AG09319 (cell line): Measurements from ENCODE around the gene CDH4.

ENCODE experiments used
- DNase-seq: peaks from one replicate; pipeline ENCODE4 v3.0.0-alpha.2; 2010; ENCODE audit warnings: low read depth; ENCODE audit errors: extremely low read depth
- CTCF ChIP-seq: IDR thresholded peaks from 2 replicates; pipeline ENCODE4 v1.5.1; 2011; ENCODE audit warnings: low read depth, mild to moderate bottlenecking, inconsistent platforms, low read length, moderate library complexity

The CDH4 gene

DNA sequence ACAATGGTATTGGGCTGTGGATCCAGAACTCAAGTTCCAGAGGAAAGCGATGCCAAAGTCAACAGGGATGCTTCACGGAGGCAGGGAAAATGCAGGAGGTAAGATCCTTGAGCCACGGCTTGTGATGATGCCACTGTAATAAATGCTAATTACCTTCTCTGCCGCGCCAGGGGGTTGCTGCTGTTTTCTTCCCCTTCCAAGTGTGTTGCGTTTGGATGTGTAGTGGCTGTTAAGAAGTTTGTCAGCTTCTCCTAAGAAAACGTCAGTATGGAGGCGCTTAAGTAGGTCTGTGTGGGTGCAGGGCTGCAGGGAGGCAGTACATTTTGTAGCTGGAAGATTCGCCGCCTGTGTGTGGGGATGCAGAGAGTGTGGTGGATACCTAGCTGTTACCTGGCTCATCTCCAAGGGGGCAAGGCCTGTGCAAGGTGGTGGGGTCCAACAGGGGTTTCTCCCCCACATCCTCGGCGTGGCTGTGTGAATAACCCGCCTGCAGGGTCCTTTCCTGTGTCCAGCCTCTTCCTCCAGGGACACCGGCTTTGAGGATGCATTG is 318.7 kb downstream of the CDH4 start:
- no peak for TF ChIP-seq CTCF

DNA sequence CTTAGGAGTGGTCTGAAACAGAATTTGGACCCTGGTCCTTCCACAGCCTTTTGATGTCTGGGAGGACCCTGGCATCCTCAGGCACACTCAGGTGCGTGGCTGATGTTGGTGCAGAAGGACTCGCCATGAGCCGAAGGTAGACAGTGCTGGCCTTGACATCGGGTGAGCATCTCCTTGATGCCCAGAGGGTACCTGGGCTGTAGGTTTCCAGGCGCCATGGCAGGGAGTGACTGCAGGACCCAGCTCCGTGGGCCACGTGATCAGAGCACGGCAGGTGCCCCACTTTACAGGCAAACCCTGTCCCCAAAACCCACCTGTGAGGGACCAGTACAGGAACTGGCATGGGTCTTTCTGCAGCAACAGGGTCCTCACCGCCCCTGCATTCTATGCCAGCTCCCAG is 319.2 kb downstream of the CDH4 start:
- TF ChIP-seq CTCF, result no peak
- DNase-seq, result no peak

More for the DNA sequence above, 318.7 kb downstream of the CDH4 start:
- no peak for DNase-seq

- no peak for DNase-seq
- TF ChIP-seq CTCF, result no peak
Observed at GRCh38 chr20:61571916-61572711, 320.1 kb downstream of the CDH4 start.

GRCh38 chr20:61572789-61573188 is 320.7 kb downstream of the CDH4 start:
- no peak for DNase-seq
- no peak for TF ChIP-seq CTCF

- no peak for DNase-seq
- TF ChIP-seq CTCF, result no peak
Observed at GRCh38 chr20:61573415-61574305, 321.6 kb downstream of the CDH4 start.

DNA sequence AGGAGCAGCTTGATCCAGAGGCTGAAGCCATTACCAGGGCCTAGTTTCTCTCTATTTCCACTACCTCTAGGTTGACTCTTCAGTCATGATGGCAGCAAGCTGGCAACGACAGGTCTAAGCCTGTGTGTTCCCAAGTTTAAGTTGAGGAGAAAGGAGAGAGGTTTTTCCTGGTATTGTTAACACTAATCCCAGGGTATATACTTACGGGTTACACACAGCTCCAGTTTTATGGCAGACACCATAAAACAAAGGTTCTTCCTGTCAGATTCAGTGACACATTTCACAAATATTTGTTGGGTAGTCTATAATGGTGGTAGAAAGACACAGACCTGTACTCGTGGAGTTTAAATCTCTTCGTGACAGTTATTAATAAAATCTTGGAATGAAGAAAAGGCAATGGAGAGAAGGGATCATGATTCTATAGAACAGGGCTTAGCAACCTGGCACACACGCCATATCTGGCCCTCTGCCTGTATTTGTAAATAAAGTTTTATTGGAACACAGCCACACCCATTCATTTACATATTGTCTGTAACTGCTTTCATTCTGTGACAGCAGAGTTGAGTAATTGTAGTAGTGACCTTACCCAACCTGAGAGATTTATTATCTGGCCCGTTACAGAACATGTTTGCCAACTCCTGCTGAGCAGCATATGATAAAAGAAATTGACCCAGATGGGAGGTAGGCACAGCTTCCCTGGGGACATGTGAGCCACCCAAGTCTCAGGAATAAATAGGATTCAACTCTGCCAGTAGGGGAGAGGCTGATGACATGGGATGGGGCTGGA is 323.3 kb downstream of the CDH4 start:
- TF ChIP-seq CTCF, result no peak
- DNase-seq, result no peak
